Lower leg skin (tissue), 3 donors: Measurements from ENCODE around the gene EVL.

Experiments used
- POLR2A ChIP-seq, 2 donors: fragments of 450-650 bp; IDR thresholded peaks; one replicate each; pipeline ENCODE4 v1.6.1; 2016 to 2017; ENCODE audit warnings: antibody characterized with exemption in 2 of 2, mild to moderate bottlenecking in 1 of 2, moderate library complexity in 1 of 2
- TF ChIP-seq, protein P1 (sequence below), 3 donors: fragments of 450-650 bp; IDR thresholded peaks; one replicate each; pipeline ENCODE4 v1.5.1; 2016; ENCODE audit warnings: antibody characterized with exemption in 3 of 3, mild to moderate bottlenecking in 3 of 3, moderate library complexity in 2 of 3

- TF ChIP-seq, protein P1, sequence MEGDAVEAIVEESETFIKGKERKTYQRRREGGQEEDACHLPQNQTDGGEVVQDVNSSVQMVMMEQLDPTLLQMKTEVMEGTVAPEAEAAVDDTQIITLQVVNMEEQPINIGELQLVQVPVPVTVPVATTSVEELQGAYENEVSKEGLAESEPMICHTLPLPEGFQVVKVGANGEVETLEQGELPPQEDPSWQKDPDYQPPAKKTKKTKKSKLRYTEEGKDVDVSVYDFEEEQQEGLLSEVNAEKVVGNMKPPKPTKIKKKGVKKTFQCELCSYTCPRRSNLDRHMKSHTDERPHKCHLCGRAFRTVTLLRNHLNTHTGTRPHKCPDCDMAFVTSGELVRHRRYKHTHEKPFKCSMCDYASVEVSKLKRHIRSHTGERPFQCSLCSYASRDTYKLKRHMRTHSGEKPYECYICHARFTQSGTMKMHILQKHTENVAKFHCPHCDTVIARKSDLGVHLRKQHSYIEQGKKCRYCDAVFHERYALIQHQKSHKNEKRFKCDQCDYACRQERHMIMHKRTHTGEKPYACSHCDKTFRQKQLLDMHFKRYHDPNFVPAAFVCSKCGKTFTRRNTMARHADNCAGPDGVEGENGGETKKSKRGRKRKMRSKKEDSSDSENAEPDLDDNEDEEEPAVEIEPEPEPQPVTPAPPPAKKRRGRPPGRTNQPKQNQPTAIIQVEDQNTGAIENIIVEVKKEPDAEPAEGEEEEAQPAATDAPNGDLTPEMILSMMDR (IDR thresholded peaks at IDR 0.05) = no peak
- TF ChIP-seq POLR2A (IDR thresholded peaks at IDR 0.05) = no peak
Measured at GRCh38 chr14:100117026-100117425, 51.8 kb downstream of the EVL start.
